Fibroblast of lung (primary cell): ENCODE data around the gene SLC37A4. TPM values are rescaled to one million over a fixed set of nuclear protein-coding genes. Genes with fewer than 3 reads are reported as not detected.

Experiments
- polyA plus RNA-seq, 2 donors: library from polyadenylated mRNA; depleted of rRNA in 1 of 2; stranded (reverse) in 1 of 2; unstranded in 1 of 2; fragments of >200 nt; gene quantifications; 2 replicates each; pipeline ENCODE4 v1.2.1, GENCODE V29; 2011 to 2012; ENCODE audit warnings: missing spikeins in 1 of 2
- total RNA-seq: library from RNA; depleted of rRNA; stranded (reverse); fragments of >200 nt; gene quantifications from 2 replicates; pipeline ENCODE4 v1.2.1, GENCODE V29; 2014

The SLC37A4 gene
- total and polyA plus RNA-seq, 2 donors (not counting 1 experiment from before 2014, with no cell fraction given): 10.1 to 12.6 TPM

Other genes with a start within 250 kb of the SLC37A4 start
- gene DDX6, start 239.7 kb downstream of the SLC37A4 start, total RNA-seq: 92.2 and 105 TPM in 2 replicates
- gene DDX6, start 239.7 kb downstream of the SLC37A4 start, polyA plus RNA-seq: 75.7 and 91.2 TPM in 2 replicates
- gene CXCR5, start 147.0 kb downstream of the SLC37A4 start, total RNA-seq: not detected in 2 replicates
- not detected in 2 replicates for gene CXCR5, start 147.0 kb downstream of the SLC37A4 start, polyA plus RNA-seq
- gene BCL9L, start 105.0 kb downstream of the SLC37A4 start, total RNA-seq: 11.0 and 23.1 TPM in 2 replicates
- 7.0 and 11.5 TPM in 2 replicates for gene BCL9L, start 105.0 kb downstream of the SLC37A4 start, polyA plus RNA-seq
- not detected in 2 replicates for gene UPK2, start 74.6 kb downstream of the SLC37A4 start, total RNA-seq
- gene UPK2, start 74.6 kb downstream of the SLC37A4 start, polyA plus RNA-seq: not detected in 2 replicates
- gene FOXR1, start 59.1 kb downstream of the SLC37A4 start, total RNA-seq: not detected in 2 replicates
- not detected in 2 replicates for gene FOXR1, start 59.1 kb downstream of the SLC37A4 start, polyA plus RNA-seq
- 15.2 and 21.5 TPM in 2 replicates for gene CENATAC, start 32.7 kb downstream of the SLC37A4 start, total RNA-seq
- gene CENATAC, start 32.7 kb downstream of the SLC37A4 start, polyA plus RNA-seq: 10.1 and 11.0 TPM in 2 replicates
- 525 and 1,335 TPM in 2 replicates for gene RPS25, start 12.5 kb downstream of the SLC37A4 start, total RNA-seq
- gene RPS25, start 12.5 kb downstream of the SLC37A4 start, polyA plus RNA-seq: 2,775 and 2,854 TPM in 2 replicates
- gene TRAPPC4, start 12.1 kb downstream of the SLC37A4 start, total RNA-seq: 60.6 and 74.7 TPM in 2 replicates
- 109 and 207 TPM in 2 replicates for gene TRAPPC4, start 12.1 kb downstream of the SLC37A4 start, polyA plus RNA-seq
- 73.7 and 77.3 TPM in 2 replicates for gene HYOU1, start 26.3 kb upstream of the SLC37A4 start, total RNA-seq
- 85.6 and 116 TPM in 2 replicates for gene HYOU1, start 26.3 kb upstream of the SLC37A4 start, polyA plus RNA-seq
- 26.7 and 34.3 TPM in 2 replicates for gene VPS11, start 36.9 kb upstream of the SLC37A4 start, total RNA-seq
- gene VPS11, start 36.9 kb upstream of the SLC37A4 start, polyA plus RNA-seq: 9.1 and 13.7 TPM in 2 replicates
- 6.9 and 9.4 TPM in 2 replicates for gene HMBS, start 54.0 kb upstream of the SLC37A4 start, total RNA-seq
- gene HMBS, start 54.0 kb upstream of the SLC37A4 start, polyA plus RNA-seq: 23.8 and 36.6 TPM in 2 replicates
- 14.5 and 14.6 TPM in 2 replicates for gene DPAGT1, start 71.0 kb upstream of the SLC37A4 start, total RNA-seq
- 44.9 and 53.0 TPM in 2 replicates for gene DPAGT1, start 71.0 kb upstream of the SLC37A4 start, polyA plus RNA-seq
- 1.8 and 3.0 TPM in 2 replicates for gene C2CD2L, start 76.5 kb upstream of the SLC37A4 start, total RNA-seq
- gene C2CD2L, start 76.5 kb upstream of the SLC37A4 start, polyA plus RNA-seq: 3.0 and 4.2 TPM in 2 replicates
- gene HINFP, start 90.7 kb upstream of the SLC37A4 start, total RNA-seq: 13.5 and 14.4 TPM in 2 replicates
- 12.4 and 13.1 TPM in 2 replicates for gene HINFP, start 90.7 kb upstream of the SLC37A4 start, polyA plus RNA-seq
- under 0.01 and 0.17 TPM in 2 replicates for gene ABCG4, start 118.2 kb upstream of the SLC37A4 start, total RNA-seq
- 0.05 and 0.12 TPM in 2 replicates for gene ABCG4, start 118.2 kb upstream of the SLC37A4 start, polyA plus RNA-seq
- 12.8 and 21.3 TPM in 2 replicates for gene NLRX1, start 137.8 kb upstream of the SLC37A4 start, total RNA-seq
- 5.7 and 6.6 TPM in 2 replicates for gene NLRX1, start 137.8 kb upstream of the SLC37A4 start, polyA plus RNA-seq
- not detected in 2 replicates for gene NHERF4, start 154.6 kb upstream of the SLC37A4 start, total RNA-seq
- not detected in 2 replicates for gene NHERF4, start 154.6 kb upstream of the SLC37A4 start, polyA plus RNA-seq
- gene CBL, start 175.5 kb upstream of the SLC37A4 start, total RNA-seq: 6.4 and 12.4 TPM in 2 replicates
- gene CBL, start 175.5 kb upstream of the SLC37A4 start, polyA plus RNA-seq: 11.1 and 17.6 TPM in 2 replicates